Left lobe of liver (tissue), 2 donors: Measurements from ENCODE around the gene FGFR3. TPM values are rescaled to one million over a fixed set of nuclear protein-coding genes. Genes with fewer than 3 reads are reported as not detected.
A peak's percentile ranks its signal among the peaks of the same experiment; 100 is the strongest.

ENCODE experiments used
- ATAC-seq: fragments of 200-7000 bp; cut with Tn5 transposase; one replicate; pipeline ENCODE4 v1.9.1; 2020; ENCODE audit warnings: mild to moderate bottlenecking, moderate library complexity
- DNase-seq: peaks from one replicate; pipeline ENCODE4 v3.0.0-alpha.2; 2020; ENCODE audit warnings: low spot score
- total RNA-seq: library from RNA; stranded (reverse); gene quantifications from one replicate; pipeline ENCODE4 v1.2.1, GENCODE V29; 2021
- donor health status: DM: no; HTN: no; CAD: no; lungs with moderate emphysema.
- donor health status: DM: no; HTN: yes; CAD: no.

FGFR3 gene
- total RNA-seq, 1 donor from 2014 or later, result 48.5 TPM

- no peak for ATAC-seq
These were observed 37.0 kb upstream of the FGFR3 start for GRCh38 chr4:1756079-1756478.

GRCh38 chr4:1756893-1757779 lies 36.0 kb upstream of the FGFR3 start:
- DNase-seq, result no peak
- ATAC-seq, result no peak

More at GRCh38 chr4:1756079-1756478, 37.0 kb upstream of the FGFR3 start:
- DNase-seq, result no peak

GRCh38 chr4:1757836-1758235 lies 35.3 kb upstream of the FGFR3 start:
- DNase-seq (no peak), ATAC-seq (no peak)

GRCh38 chr4:1758306-1759121 lies 34.6 kb upstream of the FGFR3 start:
- DNase-seq (no peak), ATAC-seq (no peak)

GRCh38 chr4:1759170-1759817 lies 33.8 kb upstream of the FGFR3 start:
- no peak for DNase-seq
- no peak for ATAC-seq

GRCh38 chr4:1759818-1760223 lies 33.3 kb upstream of the FGFR3 start:
- DNase-seq (no peak), ATAC-seq (no peak)

GRCh38 chr4:1760521-1761071 lies 32.5 kb upstream of the FGFR3 start:
- ATAC-seq (no peak), DNase-seq (no peak)

- DNase-seq, result no peak
- no peak for ATAC-seq
These were observed 31.9 kb upstream of the FGFR3 start for GRCh38 chr4:1761130-1761689.

GRCh38 chr4:1762264-1763010 lies 30.7 kb upstream of the FGFR3 start:
- no peak for DNase-seq

GRCh38 chr4:1763070-1763549 lies 30.0 kb upstream of the FGFR3 start:
- ATAC-seq, result no peak
- no peak for DNase-seq

More at GRCh38 chr4:1762264-1763010, 30.7 kb upstream of the FGFR3 start:
- no peak for ATAC-seq

- no peak for DNase-seq
- peak; percentile 50 for ATAC-seq
These were observed 29.5 kb upstream of the FGFR3 start for GRCh38 chr4:1763550-1764080.

GRCh38 chr4:1764670-1765069 lies 28.4 kb upstream of the FGFR3 start:
- ATAC-seq (no peak), DNase-seq (no peak)

GRCh38 chr4:1765409-1766072 lies 27.6 kb upstream of the FGFR3 start:
- ATAC-seq, result peak; percentile 5
- no peak for DNase-seq

- peak; percentile 16 for ATAC-seq
- DNase-seq, result no peak
These were observed 26.7 kb upstream of the FGFR3 start for GRCh38 chr4:1766106-1767060.

GRCh38 chr4:1767061-1767769 lies 25.9 kb upstream of the FGFR3 start:
- ATAC-seq, result no peak
- DNase-seq, result no peak

GRCh38 chr4:1767770-1768366 lies 25.2 kb upstream of the FGFR3 start:
- peak; percentile 49 for ATAC-seq
- no peak for DNase-seq
